Type B pancreatic cell (in vitro differentiated cells): ENCODE data around the gene RPS6KA5. TPM values are rescaled to one million over a fixed set of nuclear protein-coding genes. Genes with fewer than 3 reads are reported as not detected.

ENCODE experiments used
- DNase-seq: peaks from one replicate; pipeline ENCODE4 v3.0.0; 2021; ENCODE audit warnings: mixed read lengths; ENCODE audit not compliant: unreplicated experiment; ENCODE audit errors: extremely low spot score
- H3K27ac Mint-ChIP-seq: 2 replicates; pipeline ENCODE4 v1.8.0; 2021; ENCODE audit warnings: mild to moderate bottlenecking, mixed read lengths
- H3K27me3 Mint-ChIP-seq: 2 replicates; pipeline ENCODE4 v1.8.0; 2021; ENCODE audit warnings: mixed read lengths
- H3K36me3 Mint-ChIP-seq: 2 replicates; pipeline ENCODE4 v1.8.0; 2021; ENCODE audit warnings: mixed read lengths
- H3K4me1 Mint-ChIP-seq: one replicate; pipeline ENCODE4 v1.8.0; 2021; ENCODE audit warnings: mixed read lengths; ENCODE audit not compliant: unreplicated experiment
- H3K4me3 Mint-ChIP-seq: 2 replicates; pipeline ENCODE4 v1.8.0; 2021; ENCODE audit warnings: mild to moderate bottlenecking, mixed read lengths
- H3K9me3 Mint-ChIP-seq: 2 replicates; pipeline ENCODE4 v1.8.0; 2021; ENCODE audit warnings: mixed read lengths
- total RNA-seq: library from RNA; stranded (reverse); gene quantifications from 2 replicates; pipeline ENCODE4 v1.2.1, GENCODE V29; 2021; ENCODE audit warnings: low replicate concordance
- TF ChIP-seq, protein P1 (sequence below): fragments of 200-600 bp; sonication (generic); conservative IDR thresholded peaks from 2 replicates; pipeline ENCODE4 v1.5.0; 2021; ENCODE audit warnings: antibody characterized with exemption, mild to moderate bottlenecking

Gene RPS6KA5
- total RNA-seq, 1 donor from 2014 or later = 7.4 TPM

DNA sequence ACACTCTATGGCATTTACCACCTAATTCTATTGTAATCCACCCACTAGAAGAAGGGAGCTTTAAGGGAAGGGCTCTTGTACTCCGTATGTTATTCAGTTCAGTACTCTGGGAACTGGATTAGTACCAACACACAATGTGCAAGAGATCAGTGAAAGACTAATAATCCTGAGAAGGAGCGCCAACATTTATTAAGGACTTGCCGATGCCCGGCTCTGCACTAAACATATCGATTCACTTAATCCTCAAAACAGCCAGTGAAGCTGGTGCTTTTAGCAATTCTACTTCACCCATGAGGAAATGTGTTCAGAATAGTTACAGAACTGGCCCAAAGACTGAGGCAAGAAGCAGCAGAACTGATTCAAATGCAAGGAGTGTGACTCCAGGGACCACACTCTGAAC lies 80.9 kb downstream of the RPS6KA5 start:
- DNase-seq = no peak

DNA sequence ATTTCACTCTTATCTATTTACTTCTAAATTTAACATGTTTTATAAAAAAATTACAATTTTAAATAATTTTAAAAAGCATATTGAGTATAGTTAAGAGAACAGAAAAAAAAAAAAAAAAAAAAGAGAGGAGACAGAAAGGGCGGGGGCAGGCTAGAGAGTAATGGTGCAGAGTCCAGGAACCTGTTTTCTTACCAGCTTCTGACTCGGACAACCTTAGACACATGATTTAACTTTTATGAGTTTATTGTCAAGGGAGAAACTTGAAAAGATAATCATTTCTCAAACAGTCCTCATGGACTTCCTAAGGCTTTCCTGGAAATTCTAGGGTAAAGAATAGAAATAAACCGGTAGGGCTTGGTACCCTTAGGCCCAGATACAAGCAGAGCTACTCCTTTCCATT lies 84.3 kb downstream of the RPS6KA5 start:
- no peaks in the 10 kb centered on the region for H3K27me3 Mint-ChIP-seq
- no peak for DNase-seq
- H3K27ac Mint-ChIP-seq = no peak overlapping the region
- no peaks in the 10 kb centered on the region for H3K9me3 Mint-ChIP-seq
- no peak overlapping the region for H3K4me3 Mint-ChIP-seq
- peaks cover 3% of the 10 kb centered on the region for H3K4me1 Mint-ChIP-seq
- TF ChIP-seq, protein P1, sequence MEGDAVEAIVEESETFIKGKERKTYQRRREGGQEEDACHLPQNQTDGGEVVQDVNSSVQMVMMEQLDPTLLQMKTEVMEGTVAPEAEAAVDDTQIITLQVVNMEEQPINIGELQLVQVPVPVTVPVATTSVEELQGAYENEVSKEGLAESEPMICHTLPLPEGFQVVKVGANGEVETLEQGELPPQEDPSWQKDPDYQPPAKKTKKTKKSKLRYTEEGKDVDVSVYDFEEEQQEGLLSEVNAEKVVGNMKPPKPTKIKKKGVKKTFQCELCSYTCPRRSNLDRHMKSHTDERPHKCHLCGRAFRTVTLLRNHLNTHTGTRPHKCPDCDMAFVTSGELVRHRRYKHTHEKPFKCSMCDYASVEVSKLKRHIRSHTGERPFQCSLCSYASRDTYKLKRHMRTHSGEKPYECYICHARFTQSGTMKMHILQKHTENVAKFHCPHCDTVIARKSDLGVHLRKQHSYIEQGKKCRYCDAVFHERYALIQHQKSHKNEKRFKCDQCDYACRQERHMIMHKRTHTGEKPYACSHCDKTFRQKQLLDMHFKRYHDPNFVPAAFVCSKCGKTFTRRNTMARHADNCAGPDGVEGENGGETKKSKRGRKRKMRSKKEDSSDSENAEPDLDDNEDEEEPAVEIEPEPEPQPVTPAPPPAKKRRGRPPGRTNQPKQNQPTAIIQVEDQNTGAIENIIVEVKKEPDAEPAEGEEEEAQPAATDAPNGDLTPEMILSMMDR = no peak
- H3K36me3 Mint-ChIP-seq = peaks cover 9% of the 10 kb centered on the region

More for the DNA sequence above, 80.9 kb downstream of the RPS6KA5 start:
- Mint-ChIP-seq H3K9me3 (no peaks in the 10 kb centered on the region), H3K27me3 (no peaks in the 10 kb centered on the region), H3K4me3 (no peak overlapping the region), H3K27ac (no peak overlapping the region), H3K36me3 (peaks cover 3% of the 10 kb centered on the region), H3K4me1 (peaks cover 3% of the 10 kb centered on the region)
- TF ChIP-seq, protein P1 = no peak

DNA sequence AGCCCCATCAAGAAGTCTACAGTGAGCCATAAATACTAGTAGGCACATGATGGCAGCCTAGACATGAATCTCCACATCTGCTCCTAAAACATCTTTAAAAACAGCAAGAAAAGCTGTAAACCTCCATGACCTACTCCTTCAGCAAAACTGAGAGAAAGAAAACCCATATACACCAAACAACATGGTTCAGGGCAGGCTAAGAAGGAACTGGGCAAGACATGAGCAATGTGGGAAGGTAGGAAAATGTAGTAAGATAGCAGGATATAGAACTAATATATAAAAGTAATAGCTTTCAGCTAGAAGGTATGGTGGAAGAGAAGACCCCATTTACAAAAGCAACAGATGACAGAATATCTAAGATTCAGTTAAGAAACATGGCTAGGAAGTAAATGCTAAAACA lies 88.8 kb downstream of the RPS6KA5 start:
- Mint-ChIP-seq H3K27me3 (no peaks in the 10 kb centered on the region), H3K27ac (no peak overlapping the region), H3K9me3 (no peaks in the 10 kb centered on the region), H3K4me1 (peaks cover 9% of the 10 kb centered on the region), H3K4me3 (no peak overlapping the region), H3K36me3 (peaks cover 9% of the 10 kb centered on the region)
- TF ChIP-seq, protein P1 = no peak
- DNase-seq = no peak

DNA sequence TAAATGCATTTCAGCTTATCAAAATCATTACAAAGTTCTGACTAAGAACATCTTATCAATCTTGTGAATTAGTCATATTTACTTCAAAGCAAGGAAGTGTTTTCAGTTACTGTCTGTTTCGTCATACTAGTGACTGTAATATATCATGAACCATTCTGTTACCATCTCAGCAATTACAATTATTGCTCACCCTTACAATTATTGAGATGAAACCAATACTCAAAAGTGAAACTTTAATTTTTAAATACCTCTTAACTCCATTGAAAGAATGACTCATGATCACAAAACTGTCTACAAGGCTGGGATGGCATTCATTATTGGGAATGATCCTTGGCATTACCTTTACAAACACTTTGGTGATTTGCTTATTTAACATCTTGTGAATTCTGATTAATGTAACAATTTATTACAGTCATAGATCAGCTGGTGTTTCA lies 90.3 kb downstream of the RPS6KA5 start:
- no peaks in the 10 kb centered on the region for H3K27me3 Mint-ChIP-seq
- H3K36me3 Mint-ChIP-seq = peaks cover 9% of the 10 kb centered on the region
- no peak for DNase-seq
- no peak overlapping the region for H3K4me3 Mint-ChIP-seq
- TF ChIP-seq, protein P1 = no peak
- H3K9me3 Mint-ChIP-seq = no peaks in the 10 kb centered on the region
- no peak overlapping the region for H3K27ac Mint-ChIP-seq
- H3K4me1 Mint-ChIP-seq = peaks cover 7% of the 10 kb centered on the region

DNA sequence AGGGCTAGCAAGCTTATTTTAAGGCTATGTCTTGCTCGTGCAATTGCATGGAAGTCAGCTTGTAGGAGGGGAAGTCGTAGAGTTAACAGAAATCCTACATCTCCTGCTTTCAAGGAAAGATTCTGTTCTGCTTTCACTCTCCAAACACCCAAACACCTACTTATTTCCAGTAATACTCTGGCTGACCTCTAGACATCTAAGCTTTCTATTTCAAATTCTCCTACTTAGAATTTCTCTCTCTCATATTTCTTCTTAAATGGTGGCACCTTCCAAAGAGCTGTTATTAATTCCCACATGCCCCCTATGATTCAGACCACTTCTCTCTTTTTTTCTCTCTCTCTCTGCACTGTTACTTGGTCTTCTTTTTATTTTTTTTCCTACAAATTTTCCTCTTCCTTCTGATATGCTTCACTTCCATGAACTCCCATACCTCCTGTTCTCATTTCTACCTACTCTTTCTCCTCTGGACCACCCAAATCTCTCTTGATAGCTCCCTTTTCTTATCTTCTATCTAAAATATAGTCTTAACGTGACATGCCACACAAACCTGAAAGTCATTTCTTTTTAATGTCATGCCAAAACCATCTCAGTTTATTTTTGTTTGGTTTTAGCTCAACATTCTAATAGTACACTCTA lies 90.8 kb downstream of the RPS6KA5 start:
- Mint-ChIP-seq H3K27ac (no peak overlapping the region), H3K4me3 (no peak overlapping the region), H3K27me3 (no peaks in the 10 kb centered on the region), H3K36me3 (peaks cover 7% of the 10 kb centered on the region), H3K9me3 (no peaks in the 10 kb centered on the region), H3K4me1 (peaks cover 7% of the 10 kb centered on the region)
- DNase-seq = no peak
- TF ChIP-seq, protein P1 = no peak

DNA sequence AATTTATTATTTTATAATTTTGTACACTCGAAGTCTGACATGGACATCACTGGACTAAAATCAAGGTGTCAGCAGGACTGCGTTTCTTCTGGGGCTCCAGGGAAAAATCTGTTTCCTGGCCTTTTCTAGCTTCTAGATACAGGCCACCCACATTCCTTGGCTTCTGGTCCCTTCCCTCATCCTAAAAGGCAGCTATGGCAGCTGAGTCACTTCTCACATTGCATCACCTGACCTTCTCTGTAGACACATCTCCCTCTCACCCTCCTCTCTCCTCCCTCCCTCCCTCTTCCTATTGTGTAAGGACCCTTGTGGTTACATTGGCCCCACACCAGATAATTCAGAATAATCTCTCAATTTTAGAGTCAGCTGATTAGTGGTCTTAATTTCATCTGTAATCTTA lies 92.4 kb downstream of the RPS6KA5 start:
- H3K27ac Mint-ChIP-seq = no peak overlapping the region
- no peaks in the 10 kb centered on the region for H3K9me3 Mint-ChIP-seq
- TF ChIP-seq, protein P1 = no peak
- H3K27me3 Mint-ChIP-seq = no peaks in the 10 kb centered on the region
- H3K36me3 Mint-ChIP-seq = no peaks in the 10 kb centered on the region
- no peak overlapping the region for H3K4me3 Mint-ChIP-seq
- peaks cover 7% of the 10 kb centered on the region for H3K4me1 Mint-ChIP-seq
- DNase-seq = no peak
